PC-3 (cell line): ENCODE measurements around the gene ACADSB.

Experiments used
- CTCF ChIP-seq: fragments of 300-600 bp; sonication (generic); conservative IDR thresholded peaks from 2 replicates; pipeline ENCODE4 v1.5.1; 2017; ENCODE audit warnings: antibody characterized with exemption, low read depth, mild to moderate bottlenecking, low read length
- EZH2 ChIP-seq: fragments of 300-600 bp; sonication (generic); IDR thresholded peaks from one replicate; pipeline ENCODE4 v1.6.1; 2017; ENCODE audit warnings: antibody characterized with exemption, mild to moderate bottlenecking, low read length; ENCODE audit not compliant: unreplicated experiment
- EZH2phosphoT487 ChIP-seq: fragments of 300-600 bp; sonication (generic); IDR thresholded peaks from 2 replicates; pipeline ENCODE4 v1.6.1; 2018; ENCODE audit warnings: mild to moderate bottlenecking, antibody characterized with exemption, low read length, borderline replicate concordance

GRCh38 chr10:123034332-123034731 lies 25.5 kb downstream of the ACADSB start:
- TF ChIP-seq EZH2: no peak
- no peak for TF ChIP-seq CTCF
- TF ChIP-seq EZH2phosphoT487: no peak
